ENCODE results near the gene CEP164. TPM values are rescaled to one million over a fixed set of nuclear protein-coding genes. Genes with fewer than 3 reads are reported as not detected.

Gene CEP164
- total RNA-seq, 1 donor from 2014 or later, result 36.1 TPM

GRCh38 chr11:117457031-117457785 lies 129.6 kb downstream of the CEP164 start:
- Histone ChIP-seq H3K27ac (ENCODE audit: low read depth, low read length) (no peak overlapping the region), H3K4me3 (ENCODE audit: insufficient read depth, low read depth, low read length) (no peak overlapping the region), H3K36me3 (ENCODE audit: insufficient read depth, low read length) (no peaks in the 10 kb centered on the region), H4K20me1 (ENCODE audit: insufficient read depth, low read length) (no peaks in the 10 kb centered on the region), H3K27me3 (ENCODE audit: insufficient read depth, low read length) (peaks cover 4% of the 10 kb centered on the region), H3K9me3 (ENCODE audit: insufficient read depth, low read depth, low read length) (no peaks in the 10 kb centered on the region), H3K4me2 (ENCODE audit: low read length) (no peak overlapping the region), H3K79me2 (ENCODE audit: insufficient read depth, low read length) (no peaks in the 10 kb centered on the region), H2AFZ (ENCODE audit: low read depth, low read length) (no peak overlapping the region), H3K9ac (ENCODE audit: low read length) (no peak overlapping the region), H3K4me1 (ENCODE audit: insufficient read depth, low read length) (no peaks in the 10 kb centered on the region)
- no peak for TF ChIP-seq EZH2 (IDR thresholded peaks at IDR 0.05; ENCODE audit: insufficient read depth, low read length)
- TF ChIP-seq CTCF (IDR thresholded peaks at IDR 0.05; ENCODE audit: insufficient read depth, low read depth, low read length), result no peak
- peaks cover 12% of the 10 kb centered on the region for H3K4me1 Mint-ChIP-seq (ENCODE audit: low read depth, unreplicated experiment)
- no peaks in the 10 kb centered on the region for H3K36me3 Mint-ChIP-seq (ENCODE audit: low read depth, unreplicated experiment)
- H3K4me3 Mint-ChIP-seq (ENCODE audit: unreplicated experiment), result no peak overlapping the region
- no peak for FAIRE-seq
- no peak overlapping the region for H3K27ac Mint-ChIP-seq (ENCODE audit: unreplicated experiment)
- DNase-seq (ENCODE audit: low read depth), result no peak
- peaks cover 4% of the 10 kb centered on the region for H3K9me3 Mint-ChIP-seq (ENCODE audit: unreplicated experiment)
- H3K27me3 Mint-ChIP-seq (ENCODE audit: low read depth, unreplicated experiment), result peaks cover 36% of the 10 kb centered on the region

DNA sequence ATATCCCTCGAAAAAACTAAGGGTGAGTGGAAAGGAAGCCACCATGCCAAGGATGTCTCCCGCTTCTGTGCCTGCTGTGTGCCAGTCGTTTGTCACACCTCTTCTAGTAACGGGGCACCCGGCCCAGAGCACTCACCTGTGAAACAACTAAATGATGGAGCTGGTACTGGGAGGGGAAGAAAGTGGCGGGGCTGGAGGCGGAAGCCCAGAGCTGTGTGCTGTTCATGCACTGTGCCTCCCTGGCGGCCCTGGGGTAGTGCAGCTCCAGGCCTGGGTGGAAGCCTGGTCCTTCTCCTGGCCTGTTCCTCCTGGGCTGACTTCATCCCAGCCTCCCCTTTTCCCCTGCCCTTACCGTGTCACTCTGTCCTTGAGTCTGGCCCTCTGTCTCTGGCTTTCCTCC lies 130.2 kb downstream of the CEP164 start:
- Histone ChIP-seq H3K36me3 (ENCODE audit: insufficient read depth, low read length) (no peaks in the 10 kb centered on the region), H3K9ac (ENCODE audit: low read length) (no peak overlapping the region), H3K4me3 (ENCODE audit: insufficient read depth, low read depth, low read length) (no peak overlapping the region), H3K27me3 (ENCODE audit: insufficient read depth, low read length) (peaks cover 4% of the 10 kb centered on the region), H2AFZ (ENCODE audit: low read depth, low read length) (no peak overlapping the region), H3K4me2 (ENCODE audit: low read length) (no peak overlapping the region), H3K9me3 (ENCODE audit: insufficient read depth, low read depth, low read length) (no peaks in the 10 kb centered on the region), H3K79me2 (ENCODE audit: insufficient read depth, low read length) (no peaks in the 10 kb centered on the region), H4K20me1 (ENCODE audit: insufficient read depth, low read length) (no peaks in the 10 kb centered on the region), H3K27ac (ENCODE audit: low read depth, low read length) (no peak overlapping the region), H3K4me1 (ENCODE audit: insufficient read depth, low read length) (no peaks in the 10 kb centered on the region)
- DNase-seq (ENCODE audit: low read depth) (no peak), FAIRE-seq (no peak)
- H3K36me3 Mint-ChIP-seq (ENCODE audit: low read depth, unreplicated experiment), result no peaks in the 10 kb centered on the region
- H3K4me3 Mint-ChIP-seq (ENCODE audit: unreplicated experiment), result no peak overlapping the region
- TF ChIP-seq EZH2 (IDR thresholded peaks at IDR 0.05; ENCODE audit: insufficient read depth, low read length), result no peak
- TF ChIP-seq CTCF (IDR thresholded peaks at IDR 0.05; ENCODE audit: insufficient read depth, low read depth, low read length), result no peak
- peaks cover 40% of the 10 kb centered on the region for H3K27me3 Mint-ChIP-seq (ENCODE audit: low read depth, unreplicated experiment)
- peaks cover 12% of the 10 kb centered on the region for H3K4me1 Mint-ChIP-seq (ENCODE audit: low read depth, unreplicated experiment)
- no peak overlapping the region for H3K27ac Mint-ChIP-seq (ENCODE audit: unreplicated experiment)
- peaks cover 4% of the 10 kb centered on the region for H3K9me3 Mint-ChIP-seq (ENCODE audit: unreplicated experiment)

Data from astrocyte (in vitro differentiated cells and primary cell).